HG02588 (cell line): ENCODE data around the gene MLC1.

Experiments
- ATAC-seq: cut with Tn5 transposase; IDR thresholded peaks from one replicate; pipeline ENCODE4 v1.9.1; 2021; ENCODE audit warnings: mild to moderate bottlenecking, moderate library complexity; ENCODE audit not compliant: unreplicated experiment

Gene MLC1

DNA sequence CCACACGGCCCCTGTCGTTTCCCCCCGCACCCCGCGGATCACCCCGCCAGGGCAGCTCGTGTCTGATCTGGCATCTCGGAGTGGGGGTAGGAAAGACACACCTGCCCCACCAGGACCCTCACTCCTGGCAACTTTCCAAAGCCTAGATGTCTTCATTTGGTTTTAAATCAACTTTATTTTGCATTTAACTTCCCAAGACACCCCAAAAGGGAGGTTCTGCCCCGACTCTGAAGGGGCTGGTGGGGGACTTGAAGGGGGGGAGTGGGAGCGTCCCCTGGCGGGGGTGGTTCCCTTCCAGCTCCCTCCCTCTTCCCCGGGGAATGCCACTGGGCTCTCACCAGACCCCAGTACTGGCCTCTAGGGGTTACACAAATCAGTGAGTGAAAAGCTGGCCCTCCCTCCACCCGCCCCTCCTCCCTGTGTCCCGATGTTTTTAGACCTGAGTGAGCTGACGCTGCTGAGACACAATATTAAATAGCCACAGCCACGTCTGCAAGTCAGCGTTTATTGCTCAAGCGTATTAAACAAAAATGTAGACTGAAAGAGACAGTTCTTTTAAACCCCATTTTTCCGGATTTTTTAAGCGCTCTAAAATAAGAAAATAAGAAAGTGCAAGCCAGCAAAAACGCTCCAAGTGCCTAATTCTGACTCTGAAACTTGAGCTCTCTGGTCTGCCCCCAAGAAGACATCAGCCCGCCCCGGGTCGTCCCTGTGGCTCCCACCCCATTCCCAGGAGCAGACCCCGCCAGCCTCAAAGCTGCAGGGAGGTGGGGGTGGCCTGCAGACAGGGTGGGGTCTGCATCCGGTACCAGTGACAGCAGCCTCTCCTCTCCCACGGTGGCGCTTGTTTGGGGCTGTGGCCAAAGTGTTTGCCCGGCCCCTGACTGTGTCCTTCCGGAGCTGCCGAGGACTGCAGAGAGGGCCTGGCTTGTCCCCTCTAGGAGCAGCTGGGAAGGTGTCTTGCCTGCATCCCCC, 26.0 kb downstream of the MLC1 start:
- no peak for ATAC-seq

DNA sequence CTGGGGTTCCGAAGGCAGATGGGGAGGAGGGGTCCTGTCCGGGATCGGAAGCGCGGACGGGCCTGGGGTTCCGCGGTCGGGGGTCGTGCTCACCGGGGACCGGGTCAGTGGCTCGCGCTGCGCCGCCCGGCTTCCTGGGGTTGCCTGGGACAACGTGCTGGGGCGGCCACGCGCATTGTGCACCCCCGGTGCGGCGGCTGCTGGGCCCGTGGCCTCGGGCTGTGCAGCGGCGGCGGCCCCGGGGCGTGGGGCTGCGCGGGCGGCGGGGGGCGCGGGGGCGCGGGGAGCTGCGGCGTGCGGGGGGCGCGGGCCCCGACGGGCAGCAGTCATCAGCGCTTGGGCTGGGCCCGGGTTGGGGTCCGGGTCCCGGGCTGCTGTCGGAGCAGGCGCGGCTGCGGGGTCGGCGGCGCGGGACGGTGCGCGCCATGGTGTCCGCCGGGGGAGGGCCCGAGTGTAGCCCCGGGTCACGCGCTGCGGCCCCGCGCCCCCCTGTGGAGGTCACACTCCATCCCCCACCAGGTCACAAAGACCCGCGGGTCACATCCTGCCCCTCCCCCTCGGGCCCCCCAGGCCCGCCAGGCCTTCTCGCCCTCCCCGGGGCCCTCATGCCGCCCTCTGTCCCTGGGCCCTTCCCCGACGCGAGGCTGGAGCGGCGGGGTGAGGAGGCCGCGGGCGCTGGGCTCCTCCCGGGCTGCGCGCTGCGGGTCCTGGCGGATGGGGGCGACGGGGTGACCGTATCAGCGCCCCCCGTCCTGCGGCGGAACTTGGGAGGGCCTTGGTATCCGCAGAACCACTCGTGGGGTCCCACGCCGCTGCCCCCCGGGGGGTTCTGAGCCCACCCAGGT, 26.9 kb downstream of the MLC1 start, which contains the start of gene TTLL8:
TSS of gene TTLL8 (minus strand) at position 238 of the 845 bp plus-strand sequence.
- ATAC-seq, result no peak

DNA sequence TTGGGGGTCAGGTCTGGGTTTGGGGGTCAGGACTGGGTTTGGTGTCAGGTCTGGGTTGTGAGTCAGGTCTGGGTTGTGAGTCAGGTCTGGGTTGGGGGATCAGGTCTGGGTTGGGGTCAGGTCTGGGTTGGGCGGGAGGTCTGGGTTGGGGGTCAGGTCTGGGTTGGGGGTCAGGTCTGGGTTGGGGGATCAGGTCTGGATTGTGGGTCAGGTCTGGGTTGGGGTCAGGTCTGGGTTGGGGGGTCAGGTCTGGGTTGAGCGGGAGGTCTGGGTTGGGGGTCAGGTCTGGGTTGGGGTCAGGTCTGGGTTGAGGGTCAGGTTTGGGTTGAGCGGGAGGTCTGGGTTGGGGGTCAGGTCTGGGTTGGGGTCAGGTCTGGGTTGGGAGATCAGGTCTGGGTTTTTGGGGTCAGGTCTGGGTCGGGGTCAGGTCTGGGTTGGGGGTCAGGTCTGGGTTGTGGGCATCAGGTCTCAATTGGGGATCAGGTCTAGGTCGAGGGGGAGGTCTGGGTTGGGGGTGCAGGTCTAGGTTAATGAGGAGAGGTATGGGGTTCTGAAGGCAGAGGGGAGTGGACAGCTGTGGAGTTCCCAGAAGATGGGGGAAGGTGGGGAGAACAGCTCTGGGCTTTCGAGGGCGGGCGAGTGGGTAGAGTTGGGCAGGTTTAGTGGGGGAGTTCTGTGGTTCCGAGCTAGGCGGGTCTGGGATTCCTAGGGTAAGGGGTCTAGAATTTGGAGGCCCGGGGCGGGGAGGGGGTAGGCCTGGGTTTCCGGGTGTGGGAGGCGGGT, 27.8 kb downstream of the MLC1 start:
- no peak for ATAC-seq

DNA sequence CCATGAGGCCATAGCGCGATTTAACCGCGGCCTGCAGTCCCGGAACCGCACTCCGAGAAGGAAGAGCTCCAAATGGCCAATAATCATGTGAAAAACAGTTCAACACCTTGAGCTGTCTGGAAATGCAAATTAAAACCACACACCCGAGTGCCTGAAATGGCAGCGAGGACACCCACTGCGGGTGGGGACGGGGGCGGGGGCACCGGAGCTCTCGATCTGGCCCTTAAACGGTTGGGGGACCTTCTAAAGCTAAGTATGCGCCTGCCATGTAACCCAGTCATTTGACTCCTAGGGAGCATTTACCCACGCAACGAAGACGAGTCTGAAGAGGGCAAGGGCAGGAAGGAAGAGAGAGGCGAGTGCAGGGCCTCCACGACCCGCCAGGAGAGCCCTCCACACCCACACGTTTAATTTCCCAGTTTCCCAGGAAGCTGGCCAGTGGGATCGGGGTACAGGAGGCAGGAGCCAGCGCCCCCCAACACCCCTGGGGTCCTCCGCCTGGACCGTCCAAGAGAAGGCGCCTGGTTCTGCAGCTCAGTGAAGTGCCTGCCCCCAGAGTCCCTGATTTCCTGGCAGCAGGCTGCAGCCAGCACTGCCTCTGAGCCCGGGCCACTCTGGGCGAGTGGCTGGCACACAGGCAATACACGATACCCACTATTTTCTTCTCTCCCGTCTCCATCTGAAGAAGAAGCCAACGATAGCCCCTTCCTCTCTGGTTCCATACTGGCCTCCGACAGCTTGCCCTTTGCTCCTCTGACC, 28.8 kb downstream of the MLC1 start:
- ATAC-seq, result no peak

DNA sequence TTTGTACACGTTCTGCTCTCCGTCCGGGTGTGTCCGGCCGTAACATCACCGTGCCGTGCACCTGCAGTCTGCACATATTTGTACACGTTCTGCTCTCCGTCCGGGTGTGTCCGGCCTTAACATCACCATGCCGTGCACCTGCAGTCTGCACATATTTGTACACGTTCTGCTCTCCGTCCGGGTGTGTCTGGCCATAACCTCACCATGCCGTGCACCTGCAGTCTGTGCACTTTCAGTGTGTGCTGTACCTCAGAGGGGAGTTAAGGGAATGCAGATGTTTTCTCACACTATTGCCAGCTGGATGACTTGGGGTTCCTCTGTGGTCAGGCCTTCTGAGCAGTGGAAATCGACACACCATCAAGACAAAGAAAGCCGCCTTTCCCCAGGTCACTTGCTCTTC, 31.4 kb downstream of the MLC1 start:
- ATAC-seq, result no peak

DNA sequence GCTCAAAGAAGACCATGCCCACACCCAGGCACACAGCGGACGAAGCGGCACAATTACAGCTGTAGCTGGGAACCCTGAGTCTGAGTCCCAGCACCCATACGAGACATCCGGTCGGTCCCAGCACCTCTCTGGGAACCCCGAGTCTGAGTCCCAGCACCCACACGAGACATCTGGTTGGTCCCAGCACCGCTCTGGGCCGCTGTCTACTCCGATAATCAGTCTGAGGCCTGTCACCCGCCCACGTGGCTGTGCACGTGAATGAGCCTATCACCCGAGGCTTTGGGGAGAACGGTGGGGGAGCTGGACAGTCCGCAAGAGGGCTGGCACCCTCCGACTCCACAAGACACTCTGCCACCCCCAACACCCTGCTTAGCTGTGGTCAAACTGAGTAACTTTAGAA, 33.3 kb downstream of the MLC1 start:
- ATAC-seq, result no peak

DNA sequence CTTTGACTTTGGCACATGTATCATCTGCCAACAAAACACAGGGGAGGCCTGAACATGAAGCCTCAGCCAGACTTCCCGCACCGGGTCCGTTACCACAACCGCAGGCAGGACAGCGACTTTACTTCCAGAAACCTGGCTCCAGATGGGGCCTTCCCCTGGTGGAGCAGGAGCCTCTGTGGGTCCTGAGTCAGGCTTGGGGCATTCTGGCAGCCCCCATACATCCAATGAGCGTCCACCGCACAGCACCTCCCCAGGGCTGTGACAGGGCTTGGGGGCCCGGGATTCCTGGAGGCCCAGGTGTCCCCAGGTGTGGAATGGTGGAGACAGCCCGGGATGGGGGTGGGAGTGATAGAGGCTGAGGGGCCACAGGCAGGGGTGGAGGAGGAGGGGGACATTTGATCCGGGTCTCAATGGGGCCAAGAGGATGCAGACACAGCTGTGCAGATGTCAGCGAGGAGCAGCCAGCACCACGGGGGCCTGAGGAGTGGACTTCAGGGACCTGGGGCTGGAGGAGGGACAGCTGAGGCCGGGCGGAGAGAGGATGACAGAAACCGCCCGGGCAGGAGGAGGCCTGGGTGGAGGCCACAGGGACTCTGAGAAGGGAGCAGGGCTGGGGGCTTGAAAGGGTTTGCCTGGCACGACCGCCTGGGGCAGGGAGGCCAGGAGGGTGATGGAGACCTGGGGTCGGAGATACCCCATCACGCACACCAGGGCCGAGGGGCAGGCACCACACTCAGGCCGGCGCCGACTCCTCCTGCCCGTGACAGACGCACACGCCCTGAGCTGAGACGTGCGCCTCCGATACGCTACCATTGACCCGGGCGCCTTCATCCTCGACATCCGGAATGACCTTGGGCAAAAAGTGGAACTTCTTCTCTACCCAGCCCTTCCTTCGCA, 35.7 kb downstream of the MLC1 start:
- ATAC-seq, result no peak

DNA sequence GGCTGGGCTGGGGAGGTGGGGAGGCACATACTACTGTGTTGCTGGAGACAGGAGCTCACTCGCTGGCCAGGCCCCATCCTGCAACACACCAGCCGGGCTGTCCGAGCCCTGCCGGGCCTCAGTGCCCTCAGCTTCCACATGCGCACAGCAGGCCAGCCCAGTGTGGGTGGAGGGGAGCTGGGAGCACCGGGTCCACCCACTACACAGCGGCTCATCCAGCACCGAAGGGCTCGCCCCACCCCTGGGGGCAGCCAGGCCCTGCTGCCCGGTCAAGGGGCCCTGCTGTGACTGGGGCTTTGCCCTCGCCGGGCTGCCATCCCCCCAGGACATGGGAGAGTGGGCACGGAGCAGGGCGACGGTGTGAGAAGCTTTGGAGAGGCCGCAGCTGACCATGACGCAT, 36.4 kb downstream of the MLC1 start:
- no peak for ATAC-seq

DNA sequence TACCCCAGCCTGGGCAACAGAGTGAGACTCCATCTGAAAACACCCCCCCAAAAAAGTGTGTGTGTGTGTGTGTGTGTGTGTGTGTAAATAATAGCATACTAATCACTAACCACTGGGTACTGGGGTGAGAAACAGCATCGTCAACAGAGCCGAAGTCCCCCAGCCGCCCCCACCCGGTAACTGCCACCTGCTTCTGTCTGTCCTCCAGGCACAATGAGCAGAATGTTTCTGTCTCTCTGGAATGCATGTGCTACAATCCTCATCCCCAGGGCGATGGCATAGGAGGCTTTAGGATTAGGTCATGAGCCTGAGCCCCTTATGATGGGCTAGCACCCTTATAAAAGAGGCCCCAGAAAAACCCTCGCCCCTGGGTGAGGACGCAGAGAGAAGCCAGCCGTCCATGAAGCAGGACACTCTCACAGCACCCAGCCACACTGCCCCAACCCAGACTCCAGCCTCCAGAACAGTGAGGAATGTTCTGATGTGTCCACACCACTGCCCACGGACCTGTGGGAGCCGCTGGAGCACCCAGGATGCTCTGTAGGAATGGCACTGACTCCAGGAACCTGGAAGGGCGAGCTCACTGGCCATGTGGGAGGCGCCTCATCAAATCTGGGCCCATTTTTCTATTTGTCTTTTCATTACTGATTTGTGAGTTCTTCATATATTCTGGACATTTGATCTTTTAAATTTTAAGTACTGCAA, 37.0 kb downstream of the MLC1 start:
- ATAC-seq, result no peak

DNA sequence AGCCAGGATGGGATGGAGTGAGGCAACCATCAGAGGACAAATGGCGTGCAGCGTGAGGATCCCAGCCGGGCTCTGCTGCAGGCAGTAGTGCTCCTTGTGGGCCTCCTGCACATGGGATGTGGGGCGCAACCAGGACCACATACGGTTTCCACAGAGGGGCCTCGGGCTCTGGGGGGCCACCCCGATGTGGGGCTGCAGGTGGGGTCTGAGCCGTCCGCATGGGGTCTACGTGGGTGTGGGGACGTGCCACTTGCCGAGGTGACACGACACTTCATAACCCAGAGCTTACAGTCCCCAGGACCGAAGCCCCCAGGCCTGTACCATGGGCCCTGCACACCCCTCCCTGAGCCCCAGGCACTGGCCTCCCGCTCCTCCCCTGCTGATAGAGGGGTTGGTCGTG, 37.9 kb downstream of the MLC1 start:
- no peak for ATAC-seq

DNA sequence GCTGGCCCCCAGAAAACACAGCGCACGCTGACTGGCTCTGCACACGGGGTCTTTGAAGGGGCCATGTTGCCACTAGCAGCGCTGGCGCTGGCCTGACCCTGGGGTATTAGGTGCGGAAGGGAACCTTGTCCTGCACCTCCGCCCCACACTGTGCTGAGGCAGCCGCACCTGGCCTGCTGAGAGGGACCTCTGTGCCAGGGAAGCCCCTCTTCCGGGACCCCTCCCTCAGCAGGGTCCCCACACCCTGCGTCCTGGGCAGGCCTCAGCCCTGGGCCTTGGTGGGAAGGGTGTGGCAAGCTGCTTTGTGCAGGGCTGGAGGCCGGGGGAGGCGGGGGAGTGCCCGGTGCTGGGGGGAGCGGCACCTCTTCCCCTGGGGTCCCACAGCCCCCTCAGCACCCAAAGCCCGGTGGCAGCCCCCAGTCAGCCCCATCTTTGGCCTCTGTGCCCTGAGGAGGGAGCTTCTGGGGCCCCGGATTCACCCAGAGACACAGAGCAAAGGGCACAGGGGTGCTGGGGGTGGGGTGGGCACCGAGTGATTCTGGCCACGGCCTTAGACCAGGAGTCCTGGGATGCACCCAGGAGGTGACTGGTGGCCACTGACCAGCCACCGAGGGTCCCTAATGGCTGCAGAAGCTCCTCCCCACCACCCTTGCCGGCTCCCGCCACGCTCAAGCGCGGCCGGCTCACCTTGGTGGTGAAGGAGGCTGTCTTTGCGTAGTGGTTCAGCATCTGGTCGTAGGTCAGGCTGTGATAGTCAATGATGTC, 38.6 kb downstream of the MLC1 start:
- no peak for ATAC-seq

DNA sequence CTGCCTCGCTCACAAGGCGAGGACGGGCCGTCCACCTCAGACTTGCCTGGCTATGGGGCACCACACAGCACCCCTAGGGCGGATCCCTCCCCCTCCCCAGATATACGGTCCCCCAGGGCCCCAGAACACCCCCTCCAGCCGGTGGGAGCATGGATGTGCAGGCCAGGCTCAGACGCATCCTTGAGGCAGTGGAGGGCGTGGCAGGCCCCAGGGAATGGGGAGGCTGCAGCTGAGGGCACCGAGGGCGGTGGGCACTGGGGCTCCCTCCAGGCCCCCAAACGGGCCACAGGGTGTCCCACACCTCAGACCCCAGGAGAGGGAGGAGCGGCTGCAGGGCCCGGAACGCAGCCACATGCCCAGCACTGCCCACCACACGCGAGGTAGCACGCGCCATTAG, 39.2 kb downstream of the MLC1 start:
- no peak for ATAC-seq

DNA sequence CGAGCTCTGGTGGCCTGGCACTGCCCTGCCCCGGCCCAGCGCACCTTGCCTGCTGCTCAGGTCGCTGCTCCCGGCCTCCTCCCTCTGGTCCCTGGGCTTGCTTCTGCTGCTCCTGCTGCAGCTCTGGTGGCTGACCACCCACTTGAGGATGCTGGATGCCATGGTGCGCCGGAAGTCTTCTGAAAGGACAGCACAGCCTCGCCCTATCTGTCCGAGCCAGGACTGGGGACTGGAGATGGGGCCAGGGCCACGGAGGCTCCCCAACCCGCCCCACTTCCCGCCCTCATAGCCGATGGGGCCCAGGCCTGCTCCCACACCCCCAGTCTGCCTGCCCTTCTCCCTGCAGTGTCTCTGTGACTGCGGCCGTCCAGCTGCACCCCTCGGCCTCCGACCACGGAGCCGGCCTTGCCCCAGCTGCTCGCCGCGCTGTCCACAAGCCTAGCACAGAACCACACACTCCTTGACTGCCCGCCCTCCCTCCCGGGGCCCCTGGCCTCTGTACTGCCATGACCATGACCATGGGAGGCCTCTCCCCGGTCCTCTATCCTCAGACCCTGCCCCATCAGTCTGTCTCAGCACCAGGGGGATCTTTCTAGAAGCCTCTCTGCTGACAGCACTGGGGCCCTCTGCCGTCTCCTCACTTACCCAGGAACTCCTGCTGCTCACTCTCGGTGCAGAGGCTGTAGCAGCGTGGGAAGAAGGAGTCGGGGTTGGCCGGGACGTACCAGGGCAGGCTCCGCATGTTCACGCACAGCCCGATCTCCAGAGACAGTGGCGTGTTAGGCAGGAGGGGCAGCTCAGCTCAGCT, 39.8 kb downstream of the MLC1 start:
- no peak for ATAC-seq

DNA sequence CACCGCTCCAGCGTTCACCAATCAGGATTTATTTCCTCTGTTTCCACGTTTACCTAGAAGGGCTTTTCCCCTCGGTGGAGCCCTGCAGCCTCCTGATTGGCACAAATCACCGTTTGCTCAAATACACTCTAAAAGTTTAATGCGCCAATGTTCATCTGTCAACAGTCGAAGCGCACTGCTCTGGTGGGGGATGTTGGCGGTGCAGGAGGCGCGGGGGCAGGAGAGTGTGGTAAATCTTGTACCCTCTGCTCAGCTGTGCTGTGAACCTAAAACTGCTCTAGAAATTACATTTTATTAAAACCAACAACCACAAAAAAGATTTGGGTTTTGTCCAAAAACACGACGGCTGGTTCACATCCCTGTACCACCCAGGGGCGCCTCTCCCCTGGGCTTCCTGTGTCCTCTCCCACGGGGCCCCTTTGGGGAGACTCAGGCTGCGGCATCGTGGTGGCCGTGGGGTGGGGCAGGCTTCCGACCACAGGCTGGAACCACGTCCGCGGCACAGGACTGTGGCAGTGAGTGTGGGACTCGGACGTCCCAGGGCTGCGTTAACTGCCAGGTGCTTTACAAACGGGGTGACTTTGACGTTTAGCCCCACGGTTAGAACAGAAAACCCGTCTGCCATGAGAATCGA, 40.6 kb downstream of the MLC1 start:
- no peak for ATAC-seq

DNA sequence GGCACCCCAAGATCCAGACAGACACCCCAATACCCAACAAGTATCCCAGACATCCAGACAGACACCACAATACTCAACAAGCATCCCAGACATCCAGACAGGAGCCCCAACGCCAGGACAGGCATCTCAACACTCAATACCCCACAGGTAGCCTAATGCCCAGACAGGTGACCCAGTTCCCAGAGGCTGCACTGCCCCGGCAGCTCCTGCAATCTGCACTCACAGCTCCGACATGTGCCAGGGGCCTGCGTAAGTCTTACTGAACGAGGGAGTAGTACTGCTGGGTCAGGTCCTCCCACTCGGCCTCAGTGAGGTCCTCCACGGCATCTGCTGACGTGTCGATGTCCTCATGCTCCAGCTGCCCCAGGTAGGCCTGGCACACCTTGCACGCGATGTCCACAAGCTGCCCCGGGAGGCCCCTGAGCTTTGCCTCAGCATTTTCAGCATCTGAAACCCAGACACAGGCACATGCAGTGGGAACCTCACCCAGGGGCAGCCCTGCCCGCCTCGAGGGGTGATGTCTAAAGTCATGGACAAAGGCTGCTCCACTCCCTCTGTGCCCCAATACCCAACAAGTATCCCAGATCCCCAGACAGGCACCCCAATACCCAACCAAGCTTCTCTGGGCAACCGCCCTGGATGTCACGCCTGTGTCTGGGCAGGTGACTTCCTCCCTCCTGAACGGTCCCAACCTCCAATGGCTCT, 43.7 kb downstream of the MLC1 start:
- ATAC-seq, result no peak

DNA sequence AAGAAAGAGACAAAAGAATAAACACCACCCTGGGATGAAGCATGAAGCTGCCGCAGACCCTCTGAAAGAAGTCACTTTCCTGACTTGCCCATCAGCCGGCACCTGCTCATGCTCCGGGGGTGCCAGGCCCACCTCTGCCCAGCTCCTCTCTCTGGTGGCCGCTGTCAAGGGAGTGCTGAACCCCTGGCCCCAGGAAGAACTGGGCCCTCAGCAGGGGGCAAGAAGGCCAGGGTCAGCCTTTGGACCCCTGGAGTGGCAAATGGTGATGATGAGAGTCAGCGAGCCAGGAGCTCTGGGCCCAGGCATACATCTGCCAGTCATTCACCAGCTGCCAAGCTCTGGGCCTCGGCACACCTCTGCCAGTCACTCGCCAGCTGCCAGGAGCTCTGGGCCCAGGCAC, 44.5 kb downstream of the MLC1 start:
- no peak for ATAC-seq
